Kidney (tissue), 14 donors: ENCODE data around the gene IRF1. TPM values are rescaled to one million over a fixed set of nuclear protein-coding genes. Genes with fewer than 3 reads are reported as not detected.

Experiments
- DNase-seq, 5 donors: peaks; one replicate each; pipeline ENCODE4 v3.0.0-alpha.2; 2013 to 2020
- FAIRE-seq: peaks from 2 replicates; lab custom pipeline; 2012; peaks lifted over from hg19 to GRCh38; lab: Jason Lieb, UNC
- H3K27ac ChIP-seq, 2 donors: one replicate each; pipeline ENCODE4 v1.7.0; 2013; ENCODE audit warnings: low read depth in 2 of 2, low read length in 2 of 2, inconsistent platforms in 1 of 2
- H3K27me3 ChIP-seq: one replicate; pipeline ENCODE4 v1.7.1; 2013; ENCODE audit warnings: low read length, inconsistent platforms; ENCODE audit not compliant: control insufficient read depth, insufficient read depth
- H3K36me3 ChIP-seq, 3 donors: one replicate each; pipeline versions ENCODE4 v1.7.0 to v1.7.1; 2013; ENCODE audit warnings: low read length in 3 of 3, control low read depth in 1 of 3, inconsistent platforms in 1 of 3; ENCODE audit not compliant: insufficient read depth in 3 of 3, control insufficient read depth in 2 of 3
- H3K4me1 ChIP-seq, 3 donors: one replicate each; pipeline versions ENCODE4 v1.7.0 to v1.7.1; 2013; ENCODE audit warnings: low read length in 3 of 3, inconsistent platforms in 1 of 3, low read depth in 1 of 3; ENCODE audit not compliant: control insufficient read depth in 2 of 3, insufficient read depth in 2 of 3
- H3K4me3 ChIP-seq, 3 donors: one replicate each; pipeline versions ENCODE4 v1.7.0 to v1.8.1; 2013; ENCODE audit warnings: low read length in 3 of 3, control low read depth in 1 of 3, inconsistent platforms in 1 of 3
- H3K9ac ChIP-seq, 3 donors: one replicate each; pipeline versions ENCODE4 v1.7.0 to v1.7.1; 2013; ENCODE audit warnings: low read length in 3 of 3, control low read depth in 1 of 3, inconsistent platforms in 1 of 3
- H3K9me3 ChIP-seq, 3 donors: one replicate each; pipeline versions ENCODE4 v1.7.0 to v1.7.1; 2013; ENCODE audit warnings: low read length in 3 of 3, control low read depth in 1 of 3, inconsistent platforms in 1 of 3; ENCODE audit not compliant: control insufficient read depth in 2 of 3, insufficient read depth in 1 of 3
- CTCF ChIP-seq: IDR thresholded peaks from 3 replicates; pipeline ENCODE4 v1.5.1; 2012; ENCODE audit warnings: mild to moderate bottlenecking, moderate library complexity, borderline replicate concordance; ENCODE audit not compliant: insufficient read depth; ENCODE audit errors: extremely low read depth
- intact Hi-C: fragments of 100-400 bp; cut with DNase I; formaldehyde crosslinking; loops from one replicate; pipeline ENCODE4 v1.11.1; 2022
- polyA plus RNA-seq: library from polyadenylated mRNA; stranded (reverse); fragments of 350-450 nt; fragmentation: Illumina TruSeq; extraction: RNeasy Lipid Tissue Mini Kit (QIAGEN cat#74804); gene quantifications from one replicate; pipeline ENCODE4 v1.2.3, GENCODE V29; 2014; ENCODE audit warnings: low read depth, low replicate concordance; ENCODE audit not compliant: insufficient read depth
- total RNA-seq: library from RNA; stranded (reverse); fragmentation: NEBNext Ultra II Directional; extraction: Animal tissue kit (Norgen Biotek cat#: 25700); gene quantifications from one replicate; pipeline ENCODE4 v1.2.1, GENCODE V29; 2021
- donor health status: control.
- donor health status: control.
- donor health status: control.
- donor health status: control.
- donor health status: control.
- donor health status: DM: yes; HTN: yes; CAD: no.
- donor health status: Normal renal cell carcinoma (clear cell type).

IRF1 gene
- total and polyA plus RNA-seq, 2 donors from 2014 or later, result 20.5 to 55.6 TPM

- H3K9ac ChIP-seq, result no peak overlapping the region
- no peak for TF ChIP-seq CTCF
- peaks cover 0 to 19% (median 18%) of the 10 kb centered on the region in 3 donors for H3K4me1 ChIP-seq
- H3K4me3 ChIP-seq, result no peak overlapping the region
- intact Hi-C loops, result no loop called here
- no peak overlapping the region for H3K27ac ChIP-seq
- H3K9me3 ChIP-seq, result no peaks in the 10 kb centered on the region
- H3K36me3 ChIP-seq, result peaks cover 0 to 2% (median 0%) of the 10 kb centered on the region in 3 donors
- FAIRE-seq (no peak), DNase-seq (no peak)
- H3K27me3 ChIP-seq, result no peaks in the 10 kb centered on the region
Observed at GRCh38 chr5:132447196-132447595, 43.4 kb downstream of the IRF1 start.

GRCh38 chr5:132446621-132447020 lies 44.0 kb downstream of the IRF1 start:
- Histone ChIP-seq H3K27me3 (no peaks in the 10 kb centered on the region), H3K27ac (no peak overlapping the region), H3K9me3 (no peaks in the 10 kb centered on the region), H3K4me3 (no peak overlapping the region), H3K36me3 (peaks cover 0 to under 1% (median 0%) of the 10 kb centered on the region in 3 donors), H3K4me1 (peaks cover 0 to 19% (median 18%) of the 10 kb centered on the region in 3 donors), H3K9ac (no peak overlapping the region)
- DNase-seq (peak in 1 of 5 donors; percentile 37), FAIRE-seq (no peak)
- no peak for TF ChIP-seq CTCF
- intact Hi-C loops, result no loop called here

GRCh38 chr5:132445930-132446329 lies 44.6 kb downstream of the IRF1 start:
- H3K36me3 ChIP-seq, result no peaks in the 10 kb centered on the region
- H3K4me3 ChIP-seq, result no peak overlapping the region
- peak overlapping the region in 1 of 2 donors; percentile 39 for H3K27ac ChIP-seq
- no peaks in the 10 kb centered on the region for H3K9me3 ChIP-seq
- TF ChIP-seq CTCF, result no peak
- H3K9ac ChIP-seq, result no peak overlapping the region
- peaks cover 0 to 19% (median 18%) of the 10 kb centered on the region in 3 donors for H3K4me1 ChIP-seq
- no peaks in the 10 kb centered on the region for H3K27me3 ChIP-seq
- DNase-seq (no peak), FAIRE-seq (no peak)
- intact Hi-C loops, result no loop called here

- no peak overlapping the region for H3K4me3 ChIP-seq
- H3K27me3 ChIP-seq, result no peaks in the 10 kb centered on the region
- H3K4me1 ChIP-seq, result peaks cover 0 to 19% (median 18%) of the 10 kb centered on the region in 3 donors
- H3K9ac ChIP-seq, result no peak overlapping the region
- peak overlapping the region in 1 of 2 donors; percentile 39 for H3K27ac ChIP-seq
- H3K9me3 ChIP-seq, result no peaks in the 10 kb centered on the region
- TF ChIP-seq CTCF, result no peak
- intact Hi-C loops, result no loop called here
- DNase-seq (no peak), FAIRE-seq (no peak)
- H3K36me3 ChIP-seq, result no peaks in the 10 kb centered on the region
Observed at GRCh38 chr5:132445640-132445923, 45.0 kb downstream of the IRF1 start.
